RWPE1 (cell line): ENCODE results near the gene PLTP.

Experiments
- CTCF ChIA-PET: fragments of 350-600 bp; sonication (Branson Sonifier 250); formaldehyde crosslinking; extraction: SDS; loops from one replicate; lab custom pipeline; 2021; lab: Yijun Ruan, JAX
- POLR2A ChIA-PET: fragments of 400-600 bp; formaldehyde crosslinking; extraction: SDS; loops from one replicate; lab custom pipeline; 2020; ENCODE audit warnings: antibody characterized with exemption; ENCODE audit not compliant: low non-redundant PET; lab: Yijun Ruan, JAX
- DNase-seq: peaks from one replicate; pipeline ENCODE4 v3.0.0; 2012; ENCODE audit warnings: low spot score
- H3K27ac ChIP-seq: fragments of 450-650 bp; 2 replicates; pipeline ENCODE4 v1.5.1; 2017
- TF ChIP-seq, protein P1 (sequence below): fragments of 450-650 bp; conservative IDR thresholded peaks from 2 replicates; pipeline ENCODE4 v1.5.1; 2017; ENCODE audit warnings: low read depth, mild to moderate bottlenecking

The PLTP gene

DNA sequence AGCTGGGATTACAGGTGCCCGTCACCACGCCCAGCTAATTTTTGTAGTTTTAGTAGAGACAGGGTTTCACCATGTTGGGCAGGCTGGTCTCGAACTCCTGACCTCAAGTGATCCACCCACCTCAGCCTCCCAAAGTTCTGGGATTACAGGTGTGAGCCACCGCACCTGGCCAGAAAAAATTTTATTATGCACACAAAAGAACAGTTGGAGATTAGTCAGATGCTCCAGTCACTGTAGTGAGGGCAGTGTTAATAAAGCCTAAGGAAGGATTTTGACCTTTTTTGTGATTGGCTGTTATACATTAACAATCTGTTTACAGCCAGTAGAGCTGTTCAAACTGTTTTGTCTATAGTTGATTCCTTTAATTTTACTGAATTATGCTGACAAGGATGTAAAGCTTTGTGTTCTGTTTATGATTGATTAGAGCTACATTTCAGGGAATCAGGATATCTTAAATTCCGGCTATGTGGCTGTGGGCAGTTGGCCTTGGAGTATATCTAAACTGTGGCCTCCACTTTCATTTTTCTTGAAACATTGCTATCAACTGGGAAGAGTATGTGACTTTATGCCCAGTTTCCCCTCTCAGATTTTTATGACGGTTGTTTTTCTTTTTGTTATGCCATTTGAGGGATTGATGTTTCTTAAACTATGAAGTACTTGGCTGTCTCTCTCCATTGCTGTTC lies 44.7 kb downstream of the PLTP start:
- ChIA-PET POLR2A (interaction anchor here (0.8 kb wide), 1 partner anchor 9 kb away, joined by 3 read pairs; no protein-coding TSS in a partner anchor), CTCF (interaction anchor here (0.6 to 0.7 kb wide), 3 partner anchors 25 to 551 kb away, joined by 3 to 7 read pairs (median 3); no protein-coding TSS in a partner anchor)
- TF ChIP-seq, protein P1, sequence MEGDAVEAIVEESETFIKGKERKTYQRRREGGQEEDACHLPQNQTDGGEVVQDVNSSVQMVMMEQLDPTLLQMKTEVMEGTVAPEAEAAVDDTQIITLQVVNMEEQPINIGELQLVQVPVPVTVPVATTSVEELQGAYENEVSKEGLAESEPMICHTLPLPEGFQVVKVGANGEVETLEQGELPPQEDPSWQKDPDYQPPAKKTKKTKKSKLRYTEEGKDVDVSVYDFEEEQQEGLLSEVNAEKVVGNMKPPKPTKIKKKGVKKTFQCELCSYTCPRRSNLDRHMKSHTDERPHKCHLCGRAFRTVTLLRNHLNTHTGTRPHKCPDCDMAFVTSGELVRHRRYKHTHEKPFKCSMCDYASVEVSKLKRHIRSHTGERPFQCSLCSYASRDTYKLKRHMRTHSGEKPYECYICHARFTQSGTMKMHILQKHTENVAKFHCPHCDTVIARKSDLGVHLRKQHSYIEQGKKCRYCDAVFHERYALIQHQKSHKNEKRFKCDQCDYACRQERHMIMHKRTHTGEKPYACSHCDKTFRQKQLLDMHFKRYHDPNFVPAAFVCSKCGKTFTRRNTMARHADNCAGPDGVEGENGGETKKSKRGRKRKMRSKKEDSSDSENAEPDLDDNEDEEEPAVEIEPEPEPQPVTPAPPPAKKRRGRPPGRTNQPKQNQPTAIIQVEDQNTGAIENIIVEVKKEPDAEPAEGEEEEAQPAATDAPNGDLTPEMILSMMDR = no peak
- peak overlapping the region; percentile 35; the same call in 1 of the 2 replicates for H3K27ac ChIP-seq
- DNase-seq = no peak

DNA sequence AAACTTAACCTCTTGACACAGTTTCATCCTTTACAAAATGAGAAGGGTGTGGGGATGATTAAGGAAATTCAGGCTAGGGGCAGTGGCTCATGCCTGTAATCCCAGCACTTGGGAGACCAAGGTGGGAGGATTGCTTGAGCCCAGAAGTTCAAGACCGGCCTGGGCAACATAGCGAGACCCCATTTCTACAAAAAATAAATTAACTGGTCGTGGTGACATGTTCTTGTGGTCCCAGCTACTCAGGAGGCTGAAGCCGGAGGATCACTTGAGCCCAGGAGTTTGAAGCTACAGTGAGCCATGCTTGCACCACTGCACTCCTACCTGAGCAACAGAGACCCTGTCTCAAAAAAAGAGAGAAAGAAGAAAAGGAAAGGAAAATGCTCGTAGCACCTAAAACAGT lies 45.5 kb downstream of the PLTP start:
- DNase-seq = no peak
- ChIA-PET POLR2A (interaction anchor here (0.8 kb wide), 1 partner anchor 8 kb away, joined by 3 read pairs; no protein-coding TSS in a partner anchor), CTCF (no interaction called here)
- TF ChIP-seq, protein P1 = no peak
- H3K27ac ChIP-seq = no peak overlapping the region

DNA sequence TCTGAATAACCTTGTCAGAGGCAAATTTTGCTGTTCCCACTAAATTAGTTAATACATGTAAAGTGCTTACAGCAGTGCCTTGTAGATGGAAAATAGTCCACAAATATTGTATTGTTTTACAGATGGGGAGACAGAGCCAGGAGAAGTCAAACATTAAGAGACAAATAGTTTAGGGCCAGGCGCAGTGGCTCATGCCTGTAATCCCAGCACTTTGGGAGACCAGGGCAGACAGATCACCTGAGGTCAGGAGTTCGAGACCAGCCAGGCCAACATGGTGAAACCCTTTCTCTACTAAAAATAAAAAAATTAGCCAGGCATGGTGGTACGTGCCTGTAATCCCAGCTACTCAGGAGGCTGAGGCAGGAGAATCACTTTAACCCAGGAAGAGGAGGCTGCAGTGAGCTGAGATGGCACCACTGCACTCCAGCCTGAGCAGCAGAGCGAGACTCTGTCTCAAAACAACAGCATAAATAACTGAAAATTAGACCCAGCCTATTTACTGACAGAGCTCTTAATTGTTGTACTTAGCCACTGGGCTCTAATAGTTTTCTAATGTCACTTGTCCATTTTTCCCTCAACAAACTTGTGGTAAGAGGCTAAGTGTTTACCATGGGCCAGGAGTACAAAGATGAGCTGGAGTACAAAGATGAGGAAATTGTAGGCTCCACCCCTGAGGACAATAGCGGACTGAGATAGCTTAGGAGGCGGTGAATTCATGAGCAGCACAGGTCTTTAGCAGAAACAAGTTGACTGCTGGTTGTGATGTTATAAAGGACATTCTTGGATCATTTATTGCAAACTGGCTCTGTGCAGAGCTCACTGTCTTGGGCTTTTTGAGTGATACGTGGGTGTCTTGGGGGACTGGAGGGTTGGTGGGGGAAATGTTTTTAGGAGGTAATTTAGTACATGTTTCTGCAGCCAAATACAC lies 48.1 kb downstream of the PLTP start:
- CTCF ChIA-PET = interaction anchor here (0.5 to 0.7 kb wide), 4 partner anchors 24 to 793 kb away, joined by 3 to 4 read pairs (median 4); partner anchors contain the start of gene SPATA25
- no peak for DNase-seq
- POLR2A ChIA-PET = no interaction called here
- TF ChIP-seq, protein P1 = no peak
- no peak overlapping the region for H3K27ac ChIP-seq

DNA sequence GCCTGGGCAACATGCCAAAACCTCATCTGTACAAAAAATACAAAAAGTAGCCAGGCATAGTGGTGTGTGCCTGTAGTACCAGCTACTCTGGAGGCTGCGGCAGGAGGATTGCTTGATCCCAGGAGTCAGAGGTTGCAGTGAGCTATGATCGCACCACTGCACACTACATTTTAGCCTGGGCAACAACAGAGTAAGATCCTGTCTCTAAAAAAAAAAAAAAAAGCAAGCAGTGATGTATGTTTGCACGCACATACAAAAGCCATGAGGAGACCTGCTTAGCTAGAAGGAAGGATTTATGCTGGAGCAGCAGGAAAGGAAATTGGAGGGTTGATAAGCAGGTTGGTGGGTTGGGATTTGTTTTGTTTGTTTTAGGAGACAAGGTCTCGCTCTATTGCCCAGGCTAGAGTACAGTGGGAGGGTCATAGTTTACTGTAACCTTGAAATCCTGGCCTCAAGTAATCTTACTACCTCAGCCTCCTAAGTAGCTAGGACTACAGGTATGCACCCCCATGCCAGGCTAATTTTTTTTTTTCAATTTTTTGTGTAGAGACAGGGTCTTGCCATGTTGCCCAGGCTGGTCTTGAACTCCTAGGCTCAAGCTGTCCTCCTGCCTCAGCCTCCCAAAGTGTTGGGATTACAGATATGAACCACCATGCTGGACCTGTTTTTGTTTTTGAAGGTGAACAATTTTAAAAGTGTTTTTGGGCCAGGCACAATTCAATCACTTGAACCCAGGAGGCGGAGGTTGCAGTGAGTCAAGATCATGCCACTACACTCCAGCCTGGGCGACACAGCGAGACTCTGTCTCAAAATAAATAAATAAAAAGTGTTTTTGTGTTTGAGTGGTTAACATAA lies 50.5 kb downstream of the PLTP start:
- ChIA-PET POLR2A (interaction anchor here (0.6 to 1.1 kb wide), 2 partner anchors 19 to 153 kb away, joined by 3 to 7 read pairs; no protein-coding TSS in a partner anchor), CTCF (interaction anchor here (0.5 kb wide), 1 partner anchor 52 kb away, joined by 4 read pairs; no protein-coding TSS in a partner anchor)
- no peak for DNase-seq
- TF ChIP-seq, protein P1 = no peak
- no peak overlapping the region for H3K27ac ChIP-seq

DNA sequence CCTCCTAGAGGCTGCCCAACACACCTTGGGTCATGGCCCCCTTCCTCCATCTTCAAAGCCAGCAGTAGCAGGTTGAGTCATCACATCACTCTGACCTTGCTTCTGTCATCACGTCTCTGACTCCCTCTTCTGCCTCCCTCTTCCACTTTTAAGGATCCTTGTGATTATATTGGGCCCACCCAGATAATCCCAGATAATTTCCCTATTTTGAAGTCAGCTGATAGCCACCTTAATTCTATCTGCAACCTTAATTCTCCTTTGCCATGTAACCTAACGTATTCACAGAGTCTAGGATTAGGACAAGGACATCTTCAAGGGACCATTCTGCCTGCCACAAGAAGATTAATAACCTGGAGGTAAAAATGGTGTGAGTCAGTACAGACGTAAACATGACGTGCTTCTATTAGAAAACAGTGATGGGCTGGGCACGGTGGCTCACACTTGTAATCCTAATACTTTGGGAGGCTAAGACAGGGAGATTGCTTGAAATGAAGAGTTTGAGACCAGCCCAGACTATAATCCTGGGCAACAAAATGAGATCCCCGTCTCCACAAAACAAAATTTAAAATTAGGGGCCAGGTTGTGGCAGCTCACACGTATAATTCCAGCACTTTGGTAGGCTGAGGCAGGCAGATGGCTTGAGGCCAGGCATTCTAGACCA lies 51.3 kb downstream of the PLTP start:
- POLR2A ChIA-PET = no interaction called here
- H3K27ac ChIP-seq = no peak overlapping the region
- no peak for DNase-seq
- CTCF ChIA-PET = no interaction called here
- TF ChIP-seq, protein P1 = no peak
